Natural killer cell treated with Interleukin-12 subunit alpha and Interleukin-12 subunit beta and Interleukin-15 and Interleukin-18, amount 100 ng/mL, for 72 hours (primary cell): Measurements from ENCODE around the gene KCNMA1. TPM values are rescaled to one million over a fixed set of nuclear protein-coding genes. Genes with fewer than 3 reads are reported as not detected.
"Not testable (repeated sequence)": the region's sequence is repeated elsewhere in the genome, so short reads cannot be mapped to it uniquely, and the experiment has no call there.

Experiments used
- ATAC-seq, 2 donors: fragments of 150-1000 bp; cut with Tn5 transposase in 1 of 2; sonication (Bioruptor Pico), chemical (Tn5 transposase) in 1 of 2; 2 replicates each; pipeline ENCODE4 v1.10.0; 2021
- DNase-seq: peaks from one replicate; pipeline ENCODE4 v3.0.0; 2022; ENCODE audit warnings: low spot score
- H3K27ac Mint-ChIP-seq, 2 donors: 1 replicate in 1 of 2; 2 replicates in 1 of 2; pipeline ENCODE4 v1.8.0; 2022; ENCODE audit warnings: mixed read lengths in 2 of 2, mild to moderate bottlenecking in 1 of 2, moderate library complexity in 1 of 2
- H3K27me3 Mint-ChIP-seq, 2 donors: 1 replicate in 1 of 2; 2 replicates in 1 of 2; pipeline ENCODE4 v1.8.0; 2022; ENCODE audit warnings: mixed read lengths in 2 of 2
- H3K36me3 Mint-ChIP-seq: one replicate; pipeline ENCODE4 v1.8.0; 2022; ENCODE audit warnings: mixed read lengths
- H3K4me1 Mint-ChIP-seq, 2 donors: 1 replicate in 1 of 2; 2 replicates in 1 of 2; pipeline ENCODE4 v1.8.0; 2022; ENCODE audit warnings: low read depth in 2 of 2, mixed read lengths in 2 of 2, mild to moderate bottlenecking in 1 of 2
- H3K4me3 Mint-ChIP-seq: one replicate; pipeline ENCODE4 v1.8.0; 2022; ENCODE audit warnings: mixed read lengths
- H3K9me3 Mint-ChIP-seq: 2 replicates; pipeline ENCODE4 v1.8.0; 2022; ENCODE audit warnings: mixed read lengths
- total RNA-seq, 2 donors: library from RNA; stranded (reverse); gene quantifications; one replicate each; pipeline ENCODE4 v1.2.3, GENCODE V29; 2022

The KCNMA1 gene
- total RNA-seq, 2 donors from 2014 or later = 2.8 TPM; not detected in 1

- Mint-ChIP-seq H3K27me3 (no peaks in the 10 kb centered on the region), H3K4me1 (no peaks in the 10 kb centered on the region), H3K4me3 (no peak overlapping the region), H3K27ac (no peak overlapping the region), H3K9me3 (no peaks in the 10 kb centered on the region), H3K36me3 (no peaks in the 10 kb centered on the region)
- no peak for ATAC-seq
- no peak for DNase-seq
Measured at GRCh38 chr10:77576007-77576367, 61.6 kb downstream of the KCNMA1 start.

GRCh38 chr10:77575271-77576006, 62.2 kb downstream of the KCNMA1 start:
- H3K9me3 Mint-ChIP-seq = no peaks in the 10 kb centered on the region
- no peaks in the 10 kb centered on the region for H3K4me1 Mint-ChIP-seq
- DNase-seq = no peak
- no peaks in the 10 kb centered on the region for H3K36me3 Mint-ChIP-seq
- no peaks in the 10 kb centered on the region for H3K27me3 Mint-ChIP-seq
- H3K27ac Mint-ChIP-seq = no peak overlapping the region
- no peak for ATAC-seq
- H3K4me3 Mint-ChIP-seq = no peak overlapping the region

GRCh38 chr10:77574438-77574837, 63.2 kb downstream of the KCNMA1 start:
- Mint-ChIP-seq H3K36me3 (no peaks in the 10 kb centered on the region), H3K27me3 (no peaks in the 10 kb centered on the region), H3K4me1 (no peaks in the 10 kb centered on the region), H3K9me3 (no peaks in the 10 kb centered on the region), H3K27ac (no peak overlapping the region), H3K4me3 (no peak overlapping the region)
- no peak for DNase-seq
- ATAC-seq = no peak

- not testable (repeated sequence) for H3K36me3 Mint-ChIP-seq, H3K4me1 Mint-ChIP-seq, H3K4me3 Mint-ChIP-seq, H3K27me3 Mint-ChIP-seq, ATAC-seq, DNase-seq, H3K27ac Mint-ChIP-seq, H3K9me3 Mint-ChIP-seq
Measured at GRCh38 chr10:77572520-77572919, 65.1 kb downstream of the KCNMA1 start.

GRCh38 chr10:77571490-77571889, 66.1 kb downstream of the KCNMA1 start:
- peaks cover 5 to 10% of the 10 kb centered on the region in 2 donors for H3K27me3 Mint-ChIP-seq
- DNase-seq (no peak), ATAC-seq (no peak)
- no peak overlapping the region for H3K4me3 Mint-ChIP-seq
- no peaks in the 10 kb centered on the region for H3K9me3 Mint-ChIP-seq
- no peaks in the 10 kb centered on the region for H3K4me1 Mint-ChIP-seq
- H3K27ac Mint-ChIP-seq = no peak overlapping the region
- H3K36me3 Mint-ChIP-seq = no peaks in the 10 kb centered on the region

GRCh38 chr10:77566914-77567566, 70.6 kb downstream of the KCNMA1 start:
- peaks cover 19 to 47% of the 10 kb centered on the region in 2 donors for H3K27me3 Mint-ChIP-seq
- H3K9me3 Mint-ChIP-seq = no peaks in the 10 kb centered on the region
- no peak overlapping the region for H3K4me3 Mint-ChIP-seq
- no peak for ATAC-seq
- H3K36me3 Mint-ChIP-seq = no peaks in the 10 kb centered on the region
- H3K27ac Mint-ChIP-seq = no peak overlapping the region
- no peaks in the 10 kb centered on the region for H3K4me1 Mint-ChIP-seq
- no peak for DNase-seq

GRCh38 chr10:77566236-77566635, 71.4 kb downstream of the KCNMA1 start:
- Mint-ChIP-seq H3K27ac (no peak overlapping the region), H3K36me3 (no peaks in the 10 kb centered on the region), H3K4me1 (no peaks in the 10 kb centered on the region), H3K27me3 (peaks cover 19 to 47% of the 10 kb centered on the region in 2 donors), H3K9me3 (no peaks in the 10 kb centered on the region), H3K4me3 (no peak overlapping the region)
- ATAC-seq (no peak), DNase-seq (no peak)

- ATAC-seq = peak in 1 of 2 donors; percentile 9
- Mint-ChIP-seq H3K27ac (no peak overlapping the region), H3K9me3 (no peaks in the 10 kb centered on the region), H3K4me3 (no peak overlapping the region), H3K27me3 (peaks cover 19 to 47% of the 10 kb centered on the region in 2 donors), H3K36me3 (no peaks in the 10 kb centered on the region), H3K4me1 (no peaks in the 10 kb centered on the region)
- DNase-seq = no peak
Measured at GRCh38 chr10:77565590-77566023, 72.0 kb downstream of the KCNMA1 start.

- Mint-ChIP-seq H3K36me3 (no peaks in the 10 kb centered on the region), H3K27me3 (peaks cover 19 to 47% of the 10 kb centered on the region in 2 donors), H3K4me1 (no peaks in the 10 kb centered on the region), H3K9me3 (no peaks in the 10 kb centered on the region), H3K4me3 (no peak overlapping the region), H3K27ac (no peak overlapping the region)
- ATAC-seq (peak in 1 of 2 donors; percentile 36), DNase-seq (no peak)
Measured at GRCh38 chr10:77564731-77565589, 72.6 kb downstream of the KCNMA1 start.

- Mint-ChIP-seq H3K9me3 (no peaks in the 10 kb centered on the region), H3K4me1 (no peaks in the 10 kb centered on the region), H3K4me3 (no peak overlapping the region), H3K27me3 (peaks cover 19 to 47% of the 10 kb centered on the region in 2 donors), H3K36me3 (no peaks in the 10 kb centered on the region), H3K27ac (no peak overlapping the region)
- ATAC-seq = no peak
- DNase-seq = no peak
Measured at GRCh38 chr10:77563638-77564270, 73.9 kb downstream of the KCNMA1 start.

- Mint-ChIP-seq H3K27ac (no peak overlapping the region), H3K9me3 (no peaks in the 10 kb centered on the region), H3K27me3 (peaks cover 19 to 47% of the 10 kb centered on the region in 2 donors), H3K4me3 (no peak overlapping the region), H3K36me3 (no peaks in the 10 kb centered on the region), H3K4me1 (no peaks in the 10 kb centered on the region)
- DNase-seq (no peak), ATAC-seq (no peak)
Measured at GRCh38 chr10:77562742-77563141, 74.9 kb downstream of the KCNMA1 start.

GRCh38 chr10:77561991-77562390, 75.6 kb downstream of the KCNMA1 start:
- DNase-seq (no peak), ATAC-seq (no peak)
- Mint-ChIP-seq H3K4me1 (no peaks in the 10 kb centered on the region), H3K4me3 (no peak overlapping the region), H3K27me3 (peaks cover 18 to 42% of the 10 kb centered on the region in 2 donors), H3K27ac (no peak overlapping the region), H3K9me3 (no peaks in the 10 kb centered on the region), H3K36me3 (no peaks in the 10 kb centered on the region)

- no peaks in the 10 kb centered on the region for H3K36me3 Mint-ChIP-seq
- H3K4me1 Mint-ChIP-seq = no peaks in the 10 kb centered on the region
- H3K4me3 Mint-ChIP-seq = no peak overlapping the region
- no peak overlapping the region for H3K27ac Mint-ChIP-seq
- H3K9me3 Mint-ChIP-seq = no peaks in the 10 kb centered on the region
- no peak for ATAC-seq
- DNase-seq = no peak
- peaks cover 11 to 28% of the 10 kb centered on the region in 2 donors for H3K27me3 Mint-ChIP-seq
Measured at GRCh38 chr10:77560471-77560870, 77.1 kb downstream of the KCNMA1 start.
